Activated CD8-positive, alpha-beta memory T cell treated with anti-CD3 and anti-CD28 coated beads, Interleukin-2, amount 50 U/mL, for 48 hours (primary cell): Measurements from ENCODE around the gene TLCD5.

Experiments used
- DNase-seq: peaks from one replicate; pipeline ENCODE4 v3.0.0-alpha.2; 2020

Gene TLCD5

GRCh38 chr11:120338107-120338933, 13.2 kb downstream of the TLCD5 start:
- no peak for DNase-seq

- DNase-seq, result no peak
Measured at GRCh38 chr11:120339394-120339890, 14.3 kb downstream of the TLCD5 start.

GRCh38 chr11:120340529-120340928, 15.4 kb downstream of the TLCD5 start:
- DNase-seq, result no peak

- DNase-seq, result no peak
Measured at GRCh38 chr11:120342226-120342625, 17.1 kb downstream of the TLCD5 start.

GRCh38 chr11:120342678-120343077, 17.6 kb downstream of the TLCD5 start:
- DNase-seq, result no peak

- no peak for DNase-seq
Measured at GRCh38 chr11:120343429-120343828, 18.3 kb downstream of the TLCD5 start.

GRCh38 chr11:120344302-120345004, 19.4 kb downstream of the TLCD5 start:
- no peak for DNase-seq

- DNase-seq, result no peak
Measured at GRCh38 chr11:120346233-120346632, 21.1 kb downstream of the TLCD5 start.

GRCh38 chr11:120350637-120351036, 25.5 kb downstream of the TLCD5 start:
- no peak for DNase-seq

- DNase-seq, result no peak
Measured at GRCh38 chr11:120352405-120352804, 27.3 kb downstream of the TLCD5 start.

GRCh38 chr11:120354068-120354467, 29.0 kb downstream of the TLCD5 start:
- DNase-seq, result no peak

- DNase-seq, result no peak
Measured at GRCh38 chr11:120354779-120355178, 29.7 kb downstream of the TLCD5 start.

GRCh38 chr11:120357620-120358019, 32.5 kb downstream of the TLCD5 start:
- DNase-seq, result no peak

GRCh38 chr11:120358729-120359128, 33.6 kb downstream of the TLCD5 start:
- DNase-seq, result no peak

GRCh38 chr11:120363436-120363835, 38.3 kb downstream of the TLCD5 start:
- DNase-seq, result no peak

- DNase-seq, result no peak
Measured at GRCh38 chr11:120365512-120365911, 40.4 kb downstream of the TLCD5 start.

- DNase-seq, result no peak
Measured at GRCh38 chr11:120372296-120372695, 47.2 kb downstream of the TLCD5 start.

- DNase-seq, result no peak
Measured at GRCh38 chr11:120375076-120375475, 50.0 kb downstream of the TLCD5 start.

GRCh38 chr11:120376547-120377182, 51.6 kb downstream of the TLCD5 start:
- no peak for DNase-seq

- DNase-seq, result no peak
Measured at GRCh38 chr11:120378474-120378873, 53.4 kb downstream of the TLCD5 start.

GRCh38 chr11:120381401-120381800, 56.3 kb downstream of the TLCD5 start:
- DNase-seq, result no peak
